Breast epithelium (tissue), 3 donors: ENCODE data around the gene POLA1.

ENCODE experiments used
- POLR2A ChIP-seq: fragments of 450-650 bp; IDR thresholded peaks from one replicate; pipeline ENCODE4 v1.6.1; 2016; ENCODE audit warnings: antibody characterized with exemption, mild to moderate bottlenecking, moderate library complexity
- TF ChIP-seq, protein P1 (sequence below), 3 donors: fragments of 450-650 bp; IDR thresholded peaks; one replicate each; pipeline ENCODE4 v1.5.1; 2016 to 2017; ENCODE audit warnings: antibody characterized with exemption in 3 of 3, mild to moderate bottlenecking in 3 of 3, moderate library complexity in 3 of 3

DNA sequence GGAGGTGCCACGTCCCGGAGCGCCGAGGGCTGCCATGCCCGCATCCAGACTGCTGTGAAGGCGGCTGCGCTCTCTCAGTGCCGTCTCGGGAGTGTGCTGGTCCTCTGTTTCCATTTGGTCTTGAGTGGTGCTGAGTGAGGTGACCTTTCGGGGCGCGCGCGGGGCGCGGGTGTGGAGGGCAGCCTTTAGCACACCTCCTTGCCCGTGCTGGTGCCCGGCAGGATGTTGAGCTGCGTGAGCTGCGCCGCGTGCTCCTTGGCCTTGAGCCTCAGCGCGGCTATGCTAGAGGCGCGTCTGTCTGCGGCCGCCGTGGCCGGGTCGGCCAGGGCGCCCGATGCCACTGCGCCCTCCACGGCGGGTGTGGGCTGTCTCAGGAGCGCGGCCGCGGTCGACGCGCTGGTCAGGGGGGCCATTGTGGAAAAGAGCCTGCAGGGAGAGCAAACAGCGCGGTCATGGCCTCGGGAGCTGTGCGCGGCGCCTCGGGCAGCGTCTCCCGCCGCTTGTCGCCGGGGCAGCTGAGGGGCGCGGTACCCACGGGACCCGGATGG, 310.8 kb downstream of the POLA1 start:
- TF ChIP-seq, protein P1, sequence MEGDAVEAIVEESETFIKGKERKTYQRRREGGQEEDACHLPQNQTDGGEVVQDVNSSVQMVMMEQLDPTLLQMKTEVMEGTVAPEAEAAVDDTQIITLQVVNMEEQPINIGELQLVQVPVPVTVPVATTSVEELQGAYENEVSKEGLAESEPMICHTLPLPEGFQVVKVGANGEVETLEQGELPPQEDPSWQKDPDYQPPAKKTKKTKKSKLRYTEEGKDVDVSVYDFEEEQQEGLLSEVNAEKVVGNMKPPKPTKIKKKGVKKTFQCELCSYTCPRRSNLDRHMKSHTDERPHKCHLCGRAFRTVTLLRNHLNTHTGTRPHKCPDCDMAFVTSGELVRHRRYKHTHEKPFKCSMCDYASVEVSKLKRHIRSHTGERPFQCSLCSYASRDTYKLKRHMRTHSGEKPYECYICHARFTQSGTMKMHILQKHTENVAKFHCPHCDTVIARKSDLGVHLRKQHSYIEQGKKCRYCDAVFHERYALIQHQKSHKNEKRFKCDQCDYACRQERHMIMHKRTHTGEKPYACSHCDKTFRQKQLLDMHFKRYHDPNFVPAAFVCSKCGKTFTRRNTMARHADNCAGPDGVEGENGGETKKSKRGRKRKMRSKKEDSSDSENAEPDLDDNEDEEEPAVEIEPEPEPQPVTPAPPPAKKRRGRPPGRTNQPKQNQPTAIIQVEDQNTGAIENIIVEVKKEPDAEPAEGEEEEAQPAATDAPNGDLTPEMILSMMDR (IDR thresholded peaks at IDR 0.05): no peak
- no peak for TF ChIP-seq POLR2A
